Type B pancreatic cell (in vitro differentiated cells): ENCODE data around the gene TNFAIP6. TPM values are rescaled to one million over a fixed set of nuclear protein-coding genes. Genes with fewer than 3 reads are reported as not detected.
"Not testable (repeated sequence)": the region's sequence is repeated elsewhere in the genome, so short reads cannot be mapped to it uniquely, and the experiment has no call there.

Experiments used
- DNase-seq: peaks from one replicate; pipeline ENCODE4 v3.0.0; 2021; ENCODE audit warnings: mixed read lengths; ENCODE audit not compliant: unreplicated experiment; ENCODE audit errors: extremely low spot score
- H3K27ac Mint-ChIP-seq: 2 replicates; pipeline ENCODE4 v1.8.0; 2021; ENCODE audit warnings: mild to moderate bottlenecking, mixed read lengths
- H3K27me3 Mint-ChIP-seq: 2 replicates; pipeline ENCODE4 v1.8.0; 2021; ENCODE audit warnings: mixed read lengths
- H3K36me3 Mint-ChIP-seq: 2 replicates; pipeline ENCODE4 v1.8.0; 2021; ENCODE audit warnings: mixed read lengths
- H3K4me1 Mint-ChIP-seq: one replicate; pipeline ENCODE4 v1.8.0; 2021; ENCODE audit warnings: mixed read lengths; ENCODE audit not compliant: unreplicated experiment
- H3K4me3 Mint-ChIP-seq: 2 replicates; pipeline ENCODE4 v1.8.0; 2021; ENCODE audit warnings: mild to moderate bottlenecking, mixed read lengths
- H3K9me3 Mint-ChIP-seq: 2 replicates; pipeline ENCODE4 v1.8.0; 2021; ENCODE audit warnings: mixed read lengths
- CTCF ChIP-seq: fragments of 200-600 bp; sonication (generic); conservative IDR thresholded peaks from 2 replicates; pipeline ENCODE4 v1.5.0; 2021; ENCODE audit warnings: antibody characterized with exemption, mild to moderate bottlenecking
- long read RNA-seq: library from polyadenylated mRNA; unstranded; transcript quantifications from one replicate; pipeline ENCODE4 v2.0.0, GENCODE V29; 2020
- total RNA-seq: library from RNA; stranded (reverse); gene quantifications from 2 replicates; pipeline ENCODE4 v1.2.1, GENCODE V29; 2021; ENCODE audit warnings: low replicate concordance

Gene TNFAIP6
- 0.87 TPM in 1 of 2 replicates, not detected in the other for total RNA-seq
- long read RNA-seq: 0 reads

GRCh38 chr2:151357359-151357758, at the start of gene TNFAIP6:
TNFAIP6 (plus strand) TSS chr2:151357592; CDS start chr2:151357667, 75 bp downstream.
- TF ChIP-seq CTCF: no peak
- Mint-ChIP-seq H3K4me1 (peaks cover 19% of the 10 kb centered on the region), H3K27ac (no peak within 1 kb of the TSS), H3K36me3 (no peaks in the 10 kb centered on the region), H3K4me3 (peak within 1 kb of the TSS; percentile 64), H3K9me3 (peaks cover 5% of the 10 kb centered on the region), H3K27me3 (no peaks in the 10 kb centered on the region)
- no peak for DNase-seq

- DNase-seq, H3K27ac Mint-ChIP-seq, H3K4me1 Mint-ChIP-seq, H3K27me3 Mint-ChIP-seq, H3K9me3 Mint-ChIP-seq, H3K36me3 Mint-ChIP-seq, H3K4me3 Mint-ChIP-seq: not testable (repeated sequence)
These were observed 47.1 kb upstream of the TNFAIP6 start for GRCh38 chr2:151310313-151310712.

GRCh38 chr2:151312440-151312839, 45.0 kb upstream of the TNFAIP6 start:
- H3K27me3 Mint-ChIP-seq, H3K27ac Mint-ChIP-seq, H3K9me3 Mint-ChIP-seq, H3K4me3 Mint-ChIP-seq, H3K36me3 Mint-ChIP-seq, H3K4me1 Mint-ChIP-seq, DNase-seq: not testable (repeated sequence)

- no peaks in the 10 kb centered on the region for H3K36me3 Mint-ChIP-seq
- no peak for DNase-seq
- TF ChIP-seq CTCF: no peak
- H3K4me3 Mint-ChIP-seq: no peak overlapping the region
- no peaks in the 10 kb centered on the region for H3K27me3 Mint-ChIP-seq
- H3K27ac Mint-ChIP-seq: no peak overlapping the region
- H3K9me3 Mint-ChIP-seq: no peaks in the 10 kb centered on the region
- peaks cover 8% of the 10 kb centered on the region for H3K4me1 Mint-ChIP-seq
These were observed 42.0 kb upstream of the TNFAIP6 start for GRCh38 chr2:151315381-151315903.

- Mint-ChIP-seq H3K9me3 (no peaks in the 10 kb centered on the region), H3K4me3 (no peak overlapping the region), H3K27ac (no peak overlapping the region), H3K27me3 (no peaks in the 10 kb centered on the region), H3K4me1 (no peaks in the 10 kb centered on the region), H3K36me3 (no peaks in the 10 kb centered on the region)
- TF ChIP-seq CTCF: no peak
- no peak for DNase-seq
These were observed 31.8 kb upstream of the TNFAIP6 start for GRCh38 chr2:151325581-151326095.

GRCh38 chr2:151326554-151326953, 30.8 kb upstream of the TNFAIP6 start:
- no peaks in the 10 kb centered on the region for H3K36me3 Mint-ChIP-seq
- TF ChIP-seq CTCF: no peak
- no peak overlapping the region for H3K27ac Mint-ChIP-seq
- H3K9me3 Mint-ChIP-seq: no peaks in the 10 kb centered on the region
- no peaks in the 10 kb centered on the region for H3K27me3 Mint-ChIP-seq
- no peak overlapping the region for H3K4me3 Mint-ChIP-seq
- no peaks in the 10 kb centered on the region for H3K4me1 Mint-ChIP-seq
- no peak for DNase-seq

GRCh38 chr2:151329998-151330397, 27.4 kb upstream of the TNFAIP6 start:
- TF ChIP-seq CTCF: no peak
- Mint-ChIP-seq H3K9me3 (no peaks in the 10 kb centered on the region), H3K27ac (no peak overlapping the region), H3K4me1 (no peaks in the 10 kb centered on the region), H3K27me3 (no peaks in the 10 kb centered on the region), H3K36me3 (no peaks in the 10 kb centered on the region), H3K4me3 (no peak overlapping the region)
- DNase-seq: no peak
